Skeletal muscle tissue (tissue), 4 donors: ENCODE data around the gene CHTF18. TPM values are rescaled to one million over a fixed set of nuclear protein-coding genes. Genes with fewer than 3 reads are reported as not detected.

Experiments
- H3K27ac ChIP-seq: one replicate; pipeline ENCODE4 v1.7.0; 2013; ENCODE audit warnings: mild to moderate bottlenecking, low read depth, low read length, inconsistent platforms
- H3K27me3 ChIP-seq, 3 donors: one replicate each; pipeline ENCODE4 v1.7.0; 2013; ENCODE audit warnings: low read length in 3 of 3; ENCODE audit not compliant: control insufficient read depth in 3 of 3, insufficient read depth in 3 of 3
- H3K36me3 ChIP-seq, 3 donors: one replicate each; pipeline ENCODE4 v1.7.0; 2013; ENCODE audit warnings: low read length in 3 of 3; ENCODE audit not compliant: control insufficient read depth in 3 of 3, insufficient read depth in 3 of 3
- H3K4me1 ChIP-seq, 3 donors: one replicate each; pipeline ENCODE4 v1.7.0; 2013; ENCODE audit warnings: low read length in 3 of 3, mild to moderate bottlenecking in 3 of 3; ENCODE audit not compliant: control insufficient read depth in 3 of 3, insufficient read depth in 3 of 3
- H3K4me3 ChIP-seq, 3 donors: one replicate each; pipeline ENCODE4 v1.7.0; 2013; ENCODE audit warnings: low read length in 3 of 3
- H3K9ac ChIP-seq, 3 donors: one replicate each; pipeline ENCODE4 v1.7.0; 2013; ENCODE audit warnings: low read length in 3 of 3, mild to moderate bottlenecking in 3 of 3, moderate library complexity in 2 of 3, low read depth in 1 of 3
- H3K9me3 ChIP-seq, 3 donors: one replicate each; pipeline ENCODE4 v1.7.0; 2013; ENCODE audit warnings: low read length in 3 of 3; ENCODE audit not compliant: control insufficient read depth in 3 of 3
- total RNA-seq: library from RNA; depleted of rRNA; stranded (reverse); fragments of >200 nt; gene quantifications from one replicate; pipeline ENCODE4 v1.2.3, GENCODE V29; 2014
- donor health status: Osteomylitis.

CHTF18 gene
- total RNA-seq, 1 donor from 2014 or later, result 4.2 TPM

DNA sequence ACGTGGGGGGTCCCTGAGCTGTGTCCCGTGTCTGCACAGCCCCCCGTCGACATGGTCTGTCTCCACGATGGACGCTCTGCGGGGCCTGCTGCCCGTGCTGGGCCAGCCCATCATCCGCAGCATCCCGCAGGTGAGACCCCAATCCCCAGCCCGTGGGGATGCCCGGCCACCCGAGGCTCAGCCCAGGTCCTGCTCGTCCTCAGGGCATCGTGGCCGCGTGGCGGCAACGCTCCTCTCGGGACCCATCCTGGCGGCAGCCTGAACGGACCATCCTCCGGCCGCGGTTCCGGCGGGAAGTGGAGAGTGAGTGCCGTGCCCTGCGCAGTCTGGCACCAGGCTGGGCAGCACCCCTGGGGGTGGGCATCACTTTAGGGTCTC, 22.9 kb upstream of the CHTF18 start:
- no peaks in the 10 kb centered on the region for H3K4me1 ChIP-seq
- peaks cover 8 to 40% (median 35%) of the 10 kb centered on the region in 3 donors for H3K27me3 ChIP-seq
- no peak overlapping the region for H3K4me3 ChIP-seq
- no peaks in the 10 kb centered on the region for H3K36me3 ChIP-seq
- H3K9me3 ChIP-seq, result no peaks in the 10 kb centered on the region
- H3K9ac ChIP-seq, result no peak overlapping the region
- no peak overlapping the region for H3K27ac ChIP-seq

DNA sequence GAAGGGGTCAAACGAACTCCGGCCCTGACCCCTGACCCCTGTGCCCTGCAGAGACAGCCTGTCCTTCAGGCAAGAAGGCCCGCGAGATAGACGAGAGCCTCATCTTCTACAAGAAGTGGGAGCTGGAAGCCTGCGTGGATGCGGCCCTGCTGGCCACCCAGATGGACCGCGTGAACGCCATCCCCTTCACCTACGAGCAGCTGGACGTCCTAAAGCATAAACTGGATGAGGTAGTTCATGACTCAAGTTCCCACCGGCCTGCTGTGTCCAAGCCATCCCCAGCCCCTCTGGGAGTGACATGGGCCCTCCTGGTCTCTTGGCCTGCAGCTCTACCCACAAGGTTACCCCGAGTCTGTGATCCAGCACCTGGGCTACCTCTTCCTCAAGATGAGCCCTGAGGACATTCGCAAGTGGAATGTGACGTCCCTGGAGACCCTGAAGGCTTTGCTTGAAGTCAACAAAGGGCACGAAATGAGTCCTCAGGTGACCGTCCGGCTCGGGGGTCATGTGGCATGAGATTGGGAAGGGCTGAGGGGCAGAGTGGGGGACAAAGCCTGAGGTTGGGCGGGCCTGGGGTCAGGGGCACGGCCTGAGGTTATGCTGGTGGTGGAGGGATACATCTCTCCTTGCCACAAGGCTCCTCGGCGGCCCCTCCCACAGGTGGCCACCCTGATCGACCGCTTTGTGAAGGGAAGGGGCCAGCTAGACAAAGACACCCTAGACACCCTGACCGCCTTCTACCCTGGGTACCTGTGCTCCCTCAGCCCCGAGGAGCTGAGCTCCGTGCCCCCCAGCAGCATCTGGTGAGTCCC, 22.2 kb upstream of the CHTF18 start:
- no peaks in the 10 kb centered on the region for H3K36me3 ChIP-seq
- H3K4me3 ChIP-seq, result no peak overlapping the region
- H3K9ac ChIP-seq, result no peak overlapping the region
- no peaks in the 10 kb centered on the region for H3K4me1 ChIP-seq
- no peak overlapping the region for H3K27ac ChIP-seq
- no peaks in the 10 kb centered on the region for H3K9me3 ChIP-seq
- peaks cover 8 to 34% (median 32%) of the 10 kb centered on the region in 3 donors for H3K27me3 ChIP-seq

DNA sequence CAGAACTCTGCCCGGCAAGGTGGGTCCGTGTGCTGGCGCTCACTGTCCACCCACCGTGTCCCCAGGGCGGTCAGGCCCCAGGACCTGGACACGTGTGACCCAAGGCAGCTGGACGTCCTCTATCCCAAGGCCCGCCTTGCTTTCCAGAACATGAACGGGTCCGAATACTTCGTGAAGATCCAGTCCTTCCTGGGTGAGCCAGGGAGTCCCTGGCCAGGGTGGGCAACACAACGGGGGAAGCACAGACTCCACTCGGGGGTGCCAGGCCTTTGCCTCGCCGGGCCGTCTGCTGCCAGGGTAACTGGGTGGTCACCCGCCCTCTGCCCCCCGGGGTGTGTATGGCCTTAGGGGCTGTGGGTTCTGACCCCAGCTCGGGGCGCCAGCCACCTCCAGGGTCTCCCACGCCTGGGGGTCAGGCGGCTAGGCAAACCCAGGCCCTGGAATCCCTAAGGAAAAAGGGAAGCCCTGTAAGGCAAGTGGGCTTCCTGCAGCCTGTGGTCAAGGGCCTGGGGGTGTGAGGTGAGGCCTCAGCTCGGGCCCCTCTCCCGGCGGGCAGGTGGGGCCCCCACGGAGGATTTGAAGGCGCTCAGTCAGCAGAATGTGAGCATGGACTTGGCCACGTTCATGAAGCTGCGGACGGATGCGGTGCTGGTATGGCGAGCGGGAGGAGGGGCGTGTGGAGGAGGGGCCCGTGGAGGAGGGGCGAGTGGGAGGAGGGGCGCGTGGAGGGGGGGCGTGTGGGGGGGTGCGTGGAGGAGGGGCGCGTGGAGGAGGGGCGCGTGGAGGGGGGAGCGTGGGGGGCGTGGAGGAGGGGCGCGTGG, 21.4 kb upstream of the CHTF18 start:
- Histone ChIP-seq H3K4me3 (no peak overlapping the region), H3K27ac (no peak overlapping the region), H3K9ac (no peak overlapping the region), H3K4me1 (no peaks in the 10 kb centered on the region), H3K27me3 (peaks cover 8 to 33% (median 30%) of the 10 kb centered on the region in 3 donors), H3K9me3 (no peaks in the 10 kb centered on the region), H3K36me3 (no peaks in the 10 kb centered on the region)

DNA sequence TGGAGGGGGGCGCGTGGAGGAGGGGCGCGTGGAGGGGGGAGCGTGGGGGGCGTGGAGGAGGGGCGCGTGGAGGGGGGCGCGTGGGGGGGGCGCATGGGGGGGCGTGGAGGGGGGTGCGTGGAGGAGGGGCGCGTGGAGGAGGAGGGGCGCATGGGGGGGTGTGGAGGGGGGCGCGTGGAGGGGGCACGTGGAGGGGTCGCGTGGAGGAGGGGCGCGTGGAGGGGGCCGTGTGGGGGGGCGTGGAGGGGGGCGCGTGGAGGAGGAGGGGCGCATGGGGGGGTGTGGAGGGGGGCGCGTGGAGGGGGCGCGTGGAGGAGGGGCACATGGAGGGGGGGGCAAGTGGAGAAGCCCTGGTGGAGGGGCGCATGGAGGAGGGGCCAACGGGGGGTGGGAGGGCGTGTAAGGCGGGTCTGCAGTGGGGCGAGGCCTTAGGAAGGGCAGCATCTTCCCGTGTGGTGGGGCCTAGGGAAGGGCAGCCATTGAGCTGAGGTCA, 20.6 kb upstream of the CHTF18 start:
- Histone ChIP-seq H3K9ac (no peak overlapping the region), H3K27ac (no peak overlapping the region), H3K4me1 (no peaks in the 10 kb centered on the region), H3K4me3 (no peak overlapping the region), H3K9me3 (no peaks in the 10 kb centered on the region), H3K36me3 (no peaks in the 10 kb centered on the region), H3K27me3 (peaks cover 8 to 36% (median 23%) of the 10 kb centered on the region in 3 donors)

DNA sequence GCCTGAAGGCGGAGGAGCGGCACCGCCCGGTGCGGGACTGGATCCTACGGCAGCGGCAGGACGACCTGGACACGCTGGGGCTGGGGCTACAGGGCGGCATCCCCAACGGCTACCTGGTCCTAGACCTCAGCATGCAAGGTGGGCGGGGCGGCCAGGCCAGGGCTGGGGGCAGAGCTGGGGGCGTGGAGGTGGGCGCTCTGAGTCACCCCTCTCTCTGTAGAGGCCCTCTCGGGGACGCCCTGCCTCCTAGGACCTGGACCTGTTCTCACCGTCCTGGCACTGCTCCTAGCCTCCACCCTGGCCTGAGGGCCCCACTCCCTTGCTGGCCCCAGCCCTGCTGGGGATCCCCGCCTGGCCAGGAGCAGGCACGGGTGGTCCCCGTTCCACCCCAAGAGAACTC, 20.0 kb upstream of the CHTF18 start:
- H3K27ac ChIP-seq, result no peak overlapping the region
- H3K4me1 ChIP-seq, result no peaks in the 10 kb centered on the region
- peaks cover 8 to 38% (median 18%) of the 10 kb centered on the region in 3 donors for H3K27me3 ChIP-seq
- H3K36me3 ChIP-seq, result no peaks in the 10 kb centered on the region
- no peak overlapping the region for H3K4me3 ChIP-seq
- no peak overlapping the region for H3K9ac ChIP-seq
- H3K9me3 ChIP-seq, result no peaks in the 10 kb centered on the region

DNA sequence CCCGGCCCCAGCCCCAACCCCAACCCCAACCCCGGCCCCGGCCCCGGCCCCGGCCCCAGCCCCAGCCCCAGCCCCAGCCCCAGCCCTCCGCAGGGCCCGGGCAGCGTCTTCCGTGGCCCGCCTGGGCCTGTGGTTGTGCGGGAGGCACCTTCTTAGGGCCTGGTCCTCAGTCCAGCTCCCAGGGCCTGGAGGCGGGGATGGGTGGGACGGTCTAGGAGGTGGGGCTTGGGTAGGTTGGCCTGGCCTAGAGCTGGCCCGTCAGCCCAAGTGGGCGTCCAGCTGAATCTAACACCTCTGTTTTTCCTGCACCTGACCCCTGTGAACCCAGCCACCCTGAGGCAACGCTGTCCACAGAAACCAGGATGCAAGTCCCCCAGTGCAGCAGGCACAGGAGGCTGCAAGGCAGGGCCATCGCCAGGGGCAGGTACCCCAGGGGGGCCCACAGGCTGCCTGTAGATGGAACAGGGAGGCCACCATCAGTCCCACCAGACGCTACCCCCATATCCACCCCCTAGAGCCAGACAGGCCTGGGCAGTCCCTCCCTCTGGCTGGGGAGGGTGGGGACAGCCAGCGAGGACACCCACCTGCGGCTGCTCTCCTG, 19.1 kb upstream of the CHTF18 start:
- H3K36me3 ChIP-seq, result no peaks in the 10 kb centered on the region
- H3K4me1 ChIP-seq, result no peaks in the 10 kb centered on the region
- H3K27me3 ChIP-seq, result peaks cover 8 to 36% (median 14%) of the 10 kb centered on the region in 3 donors
- H3K27ac ChIP-seq, result no peak overlapping the region
- no peaks in the 10 kb centered on the region for H3K9me3 ChIP-seq
- no peak overlapping the region for H3K9ac ChIP-seq
- H3K4me3 ChIP-seq, result no peak overlapping the region

DNA sequence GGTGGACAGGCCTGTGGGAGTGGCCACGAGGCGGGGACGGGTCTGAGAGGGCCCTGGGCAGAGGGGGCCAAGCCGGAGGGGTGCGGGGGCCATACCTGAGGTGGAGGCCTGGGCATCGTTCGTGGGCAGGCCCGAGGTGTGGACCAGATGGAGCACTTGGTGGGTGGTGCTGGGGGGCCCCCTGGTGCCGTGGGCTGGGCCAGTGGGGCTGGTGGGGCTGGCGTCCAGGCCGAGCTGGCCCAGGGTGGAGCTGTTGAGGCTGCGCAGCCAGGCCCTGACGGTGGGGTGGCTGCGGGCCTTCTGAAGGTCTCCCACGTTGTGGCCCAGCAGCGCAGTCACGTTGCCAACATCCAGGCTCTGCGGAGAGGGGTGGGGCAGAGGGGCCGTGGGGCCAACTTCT, 18.5 kb upstream of the CHTF18 start:
- no peaks in the 10 kb centered on the region for H3K36me3 ChIP-seq
- peaks cover 8 to 34% (median 14%) of the 10 kb centered on the region in 3 donors for H3K27me3 ChIP-seq

DNA sequence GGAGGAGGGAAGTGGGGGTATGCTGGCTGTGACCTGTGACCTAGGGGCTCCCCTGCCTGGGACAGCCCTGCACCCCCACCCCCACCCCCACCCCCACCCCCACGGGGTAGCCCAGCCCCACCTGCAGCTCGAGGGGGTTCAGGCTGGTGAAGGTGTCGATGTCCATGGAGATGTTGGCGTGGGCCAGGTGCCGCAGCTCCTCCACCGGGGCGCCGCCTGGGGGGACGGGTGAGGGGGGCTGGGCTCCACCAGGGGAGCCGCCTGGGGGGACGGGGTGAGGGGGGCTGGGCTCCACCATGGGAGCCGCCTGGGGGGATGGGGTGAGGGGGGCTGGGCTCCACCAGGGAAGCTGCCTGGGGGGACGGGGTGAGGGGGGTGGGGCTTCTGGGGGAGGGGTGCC, 18.0 kb upstream of the CHTF18 start:
- H3K9me3 ChIP-seq, result no peaks in the 10 kb centered on the region
- H3K36me3 ChIP-seq, result no peaks in the 10 kb centered on the region
- H3K27me3 ChIP-seq, result peaks cover 8 to 32% (median 10%) of the 10 kb centered on the region in 3 donors
- no peak overlapping the region for H3K4me3 ChIP-seq
- H3K27ac ChIP-seq, result no peak overlapping the region
- H3K9ac ChIP-seq, result no peak overlapping the region
- H3K4me1 ChIP-seq, result no peaks in the 10 kb centered on the region

More for the DNA sequence above, 18.5 kb upstream of the CHTF18 start:
- no peaks in the 10 kb centered on the region for H3K9me3 ChIP-seq
- H3K4me1 ChIP-seq, result no peaks in the 10 kb centered on the region
- no peak overlapping the region for H3K27ac ChIP-seq
- H3K4me3 ChIP-seq, result no peak overlapping the region
- no peak overlapping the region for H3K9ac ChIP-seq

DNA sequence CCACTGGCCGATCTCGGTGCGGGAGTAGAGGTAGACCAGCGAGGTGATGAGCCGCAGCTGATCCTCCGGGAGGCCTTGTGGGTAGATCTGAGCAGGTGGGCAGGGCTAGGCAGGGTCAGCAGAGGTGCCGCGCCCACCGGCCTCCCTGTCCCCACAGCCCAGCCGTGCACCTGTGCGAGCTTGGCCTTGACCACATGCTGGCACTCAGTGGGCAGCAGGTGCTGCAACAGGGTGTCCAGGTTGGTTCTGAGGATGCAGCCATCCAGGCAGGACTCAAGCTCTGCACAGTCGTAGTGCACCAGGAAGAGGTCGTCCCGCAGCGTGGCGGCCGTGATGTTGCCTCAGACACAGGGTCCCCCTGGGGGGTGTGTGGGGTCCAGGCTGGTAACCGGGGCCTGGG, 15.5 kb upstream of the CHTF18 start:
- no peak overlapping the region for H3K9ac ChIP-seq
- H3K27me3 ChIP-seq, result peaks cover 11 to 24% (median 12%) of the 10 kb centered on the region in 3 donors
- no peaks in the 10 kb centered on the region for H3K9me3 ChIP-seq
- no peaks in the 10 kb centered on the region for H3K36me3 ChIP-seq
- H3K27ac ChIP-seq, result no peak overlapping the region
- no peaks in the 10 kb centered on the region for H3K4me1 ChIP-seq
- H3K4me3 ChIP-seq, result no peak overlapping the region
